Fibroblast of the aortic adventitia (primary cell): Measurements from ENCODE around the gene KCNJ9. TPM values are rescaled to one million over a fixed set of nuclear protein-coding genes. Genes with fewer than 3 reads are reported as not detected.

Experiments used
- DNase-seq: peaks from one replicate; pipeline ENCODE4 v3.0.0-alpha.2; 2010; ENCODE audit warnings: low read depth
- H3K4me3 ChIP-seq: 2 replicates; pipeline ENCODE4 v1.5.1; 2011; ENCODE audit warnings: low read depth, mild to moderate bottlenecking, control low read depth, low read length, moderate library complexity
- CTCF ChIP-seq: IDR thresholded peaks from 2 replicates; pipeline ENCODE4 v1.5.1; 2011; ENCODE audit warnings: mild to moderate bottlenecking, low read length, control low read depth, inconsistent platforms; ENCODE audit not compliant: insufficient read depth
- total RNA-seq: library from RNA; depleted of rRNA; stranded (reverse); fragments of >200 nt; gene quantifications from 2 replicates; pipeline ENCODE4 v1.2.3, GENCODE V29; 2012; ENCODE audit warnings: low replicate concordance

KCNJ9 gene
- total RNA-seq, 1 donor: not detected

DNA sequence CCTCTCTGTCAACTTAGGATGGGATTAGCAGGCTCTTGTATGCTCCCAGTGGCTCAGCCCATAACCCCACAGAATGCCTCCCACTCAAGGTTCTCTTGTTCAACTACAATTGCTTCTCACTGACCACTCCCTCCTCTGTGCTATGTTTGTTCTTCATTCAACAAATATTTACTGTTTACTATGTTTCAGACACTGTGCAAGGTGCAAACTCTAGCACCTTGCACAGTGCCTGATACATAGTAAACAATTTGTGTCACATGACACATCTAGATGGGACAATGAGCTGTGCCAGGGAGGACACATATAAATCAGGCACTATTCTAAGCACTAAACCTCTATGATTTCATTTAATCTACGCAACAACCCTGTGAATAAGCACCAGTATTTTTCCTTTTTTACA lies 49.6 kb downstream of the KCNJ9 start:
- DNase-seq: no peak
- no peak overlapping the region for H3K4me3 ChIP-seq
- no peak for TF ChIP-seq CTCF

- DNase-seq: no peak
- H3K4me3 ChIP-seq: no peak overlapping the region
- no peak for TF ChIP-seq CTCF
Observed at GRCh38 chr1:160131803-160132565, 50.6 kb downstream of the KCNJ9 start.

DNA sequence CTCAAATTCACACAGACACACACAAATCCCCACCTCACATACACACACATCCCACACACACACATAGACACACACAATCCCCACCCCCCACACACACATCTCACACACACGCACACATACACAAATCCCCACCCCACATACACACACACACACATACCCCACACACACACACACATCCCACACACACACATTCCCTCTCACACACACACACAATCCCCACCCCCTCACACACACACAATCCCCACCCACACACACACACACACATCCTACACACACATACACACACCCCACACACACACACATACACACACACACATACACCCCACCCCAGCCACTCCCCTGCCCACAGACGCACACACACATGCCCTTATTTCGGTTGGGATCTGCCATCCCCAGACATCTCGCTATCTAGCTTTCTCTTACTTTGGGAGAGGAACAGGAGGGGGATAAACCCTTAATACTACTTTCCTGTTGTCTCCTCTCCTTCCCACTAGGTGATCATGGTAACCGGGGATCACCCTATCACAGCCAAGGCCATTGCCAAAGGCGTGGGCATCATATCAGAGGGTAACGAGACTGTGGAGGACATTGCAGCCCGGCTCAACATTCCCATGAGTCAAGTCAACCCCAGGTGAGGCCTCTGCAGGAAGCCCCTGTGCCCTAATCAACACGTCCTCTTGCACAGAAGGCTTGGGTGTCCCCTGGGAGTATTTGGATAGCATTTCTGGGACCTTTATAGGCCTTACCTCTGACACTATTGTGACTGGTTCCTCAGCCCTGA lies 52.8 kb downstream of the KCNJ9 start:
- no peak for DNase-seq
- no peak for TF ChIP-seq CTCF
- H3K4me3 ChIP-seq: no peak overlapping the region

DNA sequence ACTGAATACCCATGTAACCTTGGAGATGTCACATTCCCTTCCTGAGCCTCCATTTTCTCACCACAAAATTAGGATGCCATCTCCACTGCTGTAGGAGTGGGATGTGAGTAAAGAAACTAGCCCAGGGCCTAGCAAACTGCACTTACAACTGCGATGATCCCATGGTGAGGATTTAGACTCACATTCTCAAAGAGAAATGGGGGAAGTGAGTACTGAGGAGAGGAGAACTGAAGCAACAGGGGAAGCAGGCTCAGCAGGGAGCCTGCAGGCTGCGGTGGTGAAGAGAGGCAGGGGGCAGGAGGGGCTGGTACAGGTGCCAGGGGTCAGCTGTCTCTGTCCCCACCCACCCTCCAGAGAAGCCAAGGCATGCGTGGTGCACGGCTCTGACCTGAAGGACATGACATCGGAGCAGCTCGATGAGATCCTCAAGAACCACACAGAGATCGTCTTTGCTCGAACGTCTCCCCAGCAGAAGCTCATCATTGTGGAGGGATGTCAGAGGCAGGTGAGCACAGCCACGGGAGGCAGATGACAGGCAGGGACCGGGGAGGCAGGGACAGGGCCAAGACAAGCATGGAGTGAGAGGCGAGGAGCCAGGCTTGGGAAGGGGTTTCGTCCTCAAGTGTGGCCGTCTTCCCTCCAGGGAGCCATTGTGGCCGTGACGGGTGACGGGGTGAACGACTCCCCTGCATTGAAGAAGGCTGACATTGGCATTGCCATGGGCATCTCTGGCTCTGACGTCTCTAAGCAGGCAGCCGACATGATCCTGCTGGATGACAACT lies 53.6 kb downstream of the KCNJ9 start:
- H3K4me3 ChIP-seq: no peak overlapping the region
- no peak for TF ChIP-seq CTCF
- no peak for DNase-seq

DNA sequence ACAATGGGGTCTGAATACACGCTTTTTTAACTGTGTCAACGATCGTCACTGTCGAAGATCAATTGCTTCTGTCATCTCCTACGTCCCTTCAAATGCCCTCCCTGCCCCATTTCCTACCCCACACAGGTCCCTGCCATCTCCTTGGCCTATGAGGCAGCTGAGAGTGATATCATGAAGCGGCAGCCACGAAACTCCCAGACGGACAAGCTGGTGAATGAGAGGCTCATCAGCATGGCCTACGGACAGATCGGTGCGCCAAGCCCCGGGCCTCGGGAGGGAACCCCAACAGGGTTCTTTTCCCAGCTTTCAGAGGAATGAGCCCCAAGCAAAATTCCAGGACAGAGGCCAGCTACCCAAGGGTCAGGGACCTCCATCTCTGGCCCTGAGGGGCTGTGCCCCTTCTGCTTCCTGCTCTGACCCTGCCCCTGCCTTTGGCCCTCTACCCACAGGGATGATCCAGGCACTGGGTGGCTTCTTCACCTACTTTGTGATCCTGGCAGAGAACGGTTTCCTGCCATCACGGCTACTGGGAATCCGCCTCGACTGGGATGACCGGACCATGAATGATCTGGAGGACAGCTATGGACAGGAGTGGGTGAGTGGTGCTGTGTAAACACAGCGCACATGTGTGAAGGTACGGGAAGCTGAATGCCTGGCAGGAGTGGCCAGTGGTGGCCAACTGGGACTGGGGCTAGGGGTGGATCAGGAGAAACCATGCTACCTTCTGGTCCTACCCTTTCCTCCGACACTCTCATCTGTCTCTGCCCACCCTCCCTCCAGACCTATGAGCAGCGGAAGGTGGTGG lies 55.0 kb downstream of the KCNJ9 start:
- TF ChIP-seq CTCF: no peak
- no peak overlapping the region for H3K4me3 ChIP-seq
- DNase-seq: no peak

DNA sequence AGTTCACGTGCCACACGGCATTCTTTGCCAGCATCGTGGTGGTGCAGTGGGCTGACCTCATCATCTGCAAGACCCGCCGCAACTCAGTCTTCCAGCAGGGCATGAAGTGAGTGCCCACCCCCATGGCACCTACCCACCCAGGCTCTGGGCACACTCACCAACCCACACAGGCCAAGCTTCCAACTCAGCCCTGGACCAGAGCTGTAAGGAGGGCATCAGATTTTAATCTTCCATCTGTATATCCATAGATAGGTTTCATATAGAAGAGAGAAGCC lies 55.5 kb downstream of the KCNJ9 start:
- TF ChIP-seq CTCF: no peak
- DNase-seq: no peak
- no peak overlapping the region for H3K4me3 ChIP-seq
